ENCODE measurements around the gene TMEM134.

GRCh38 chr11:67448220-67448609 is 20.8 kb downstream of the TMEM134 start:
- TF ChIP-seq EZH2 (IDR thresholded peaks at IDR 0.05; ENCODE audit: borderline replicate concordance, low read length), result no peak
- TF ChIP-seq CTCF (IDR thresholded peaks at IDR 0.05; ENCODE audit: low read length), result no peak
